HG02981 (cell line): ENCODE results near the gene MPP4.
"Not testable (repeated sequence)": the region's sequence is repeated elsewhere in the genome, so short reads cannot be mapped to it uniquely, and the experiment has no call there.

Experiments used
- ATAC-seq: cut with Tn5 transposase; IDR thresholded peaks from one replicate; pipeline ENCODE4 v1.9.1; 2021; ENCODE audit warnings: mild to moderate bottlenecking, moderate library complexity; ENCODE audit not compliant: unreplicated experiment

MPP4 gene

DNA sequence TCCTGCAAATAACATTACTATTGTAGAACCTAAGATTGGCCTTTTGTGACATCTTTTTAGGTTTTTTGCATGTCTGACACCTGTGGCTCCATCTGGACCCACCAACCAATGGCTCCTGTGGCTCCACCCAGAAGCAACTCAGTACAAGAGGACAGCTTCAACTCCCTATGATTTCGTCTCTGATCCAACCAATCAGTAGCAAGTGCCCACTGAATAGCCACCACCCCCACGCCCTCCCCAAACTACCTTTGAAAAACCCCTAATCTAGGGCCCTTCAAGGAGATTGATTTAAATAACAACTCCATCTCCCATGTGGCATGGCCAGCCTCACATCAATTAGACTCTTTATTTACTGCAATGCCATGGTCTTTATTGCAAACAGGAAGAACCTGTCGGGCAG lies 23.6 kb downstream of the MPP4 start:
- no peak for ATAC-seq

DNA sequence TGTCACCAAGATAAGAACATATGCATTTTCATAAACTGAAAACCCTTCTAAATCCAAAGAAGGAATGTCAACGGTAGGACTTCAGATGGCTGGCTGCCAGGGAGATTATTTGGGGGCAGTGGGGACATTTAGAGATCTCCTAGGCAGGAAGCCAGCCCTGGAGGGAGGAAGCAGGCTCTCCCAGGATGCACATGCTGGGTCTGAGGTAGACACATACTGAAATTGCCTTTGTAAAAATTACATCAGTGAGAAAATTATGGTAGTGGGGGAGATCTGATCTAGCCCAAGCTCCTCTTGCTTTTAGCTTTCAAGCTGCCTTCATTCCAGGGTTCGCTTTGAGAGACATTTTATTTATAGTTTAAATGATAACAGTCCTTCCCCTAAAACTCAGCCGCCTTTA lies 24.1 kb downstream of the MPP4 start:
- ATAC-seq = no peak

DNA sequence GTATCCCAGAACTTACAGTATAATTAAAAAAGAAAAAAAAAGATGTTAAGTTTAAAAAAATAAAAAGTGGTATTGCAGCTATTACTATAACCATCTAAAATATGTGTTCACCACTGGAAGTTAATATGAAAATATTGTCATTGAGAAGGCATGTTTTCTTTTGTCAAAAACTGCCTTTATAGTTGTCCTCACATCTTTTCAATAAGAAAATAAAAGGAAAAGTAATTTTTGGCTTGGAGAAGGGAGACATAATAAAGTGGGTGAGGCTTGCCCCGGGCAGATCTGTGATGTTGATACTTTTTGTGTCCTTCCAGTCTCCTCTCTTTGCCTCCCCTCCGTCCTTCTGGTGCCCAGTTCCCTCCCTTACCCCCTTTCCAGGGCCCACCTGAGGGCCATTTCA lies 24.9 kb downstream of the MPP4 start:
- ATAC-seq = no peak

DNA sequence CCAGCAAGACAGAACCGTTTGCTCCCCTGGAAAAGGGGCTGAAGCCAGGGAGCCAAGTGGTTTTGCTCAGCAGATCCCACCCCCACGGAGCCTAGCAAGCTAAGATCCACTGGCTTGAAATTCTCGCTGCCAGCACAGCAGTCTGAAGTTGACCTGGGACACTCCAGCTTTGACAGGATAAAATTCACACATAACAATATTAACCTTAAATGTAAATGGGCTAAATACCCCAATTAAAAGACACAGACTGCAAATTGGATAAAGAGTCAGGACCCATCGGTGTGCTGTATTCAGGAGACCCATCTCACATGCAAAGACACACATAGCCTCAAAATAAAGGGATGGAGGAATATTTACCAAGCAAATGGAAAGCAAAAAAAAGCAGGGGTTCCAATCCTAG lies 27.2 kb downstream of the MPP4 start:
- not testable (repeated sequence) for ATAC-seq

DNA sequence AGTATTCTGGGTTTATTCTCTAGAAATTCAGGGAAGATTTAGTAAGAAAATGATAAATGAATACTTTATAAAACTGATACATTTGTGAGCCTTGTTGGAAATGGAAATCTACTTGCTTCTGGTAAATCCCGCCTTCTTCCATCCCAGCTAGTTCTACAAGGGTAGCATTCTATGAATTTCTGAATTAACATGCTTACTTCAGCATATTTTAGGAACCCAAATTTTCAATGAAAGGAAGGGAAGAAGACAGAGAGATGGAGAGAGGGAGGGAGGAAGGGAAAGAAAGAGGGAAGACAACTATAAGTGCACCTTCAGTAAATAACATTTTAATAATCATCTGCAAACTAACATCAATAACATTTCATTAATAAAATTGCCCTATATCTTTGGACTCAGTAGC lies 28.6 kb downstream of the MPP4 start:
- no peak for ATAC-seq

DNA sequence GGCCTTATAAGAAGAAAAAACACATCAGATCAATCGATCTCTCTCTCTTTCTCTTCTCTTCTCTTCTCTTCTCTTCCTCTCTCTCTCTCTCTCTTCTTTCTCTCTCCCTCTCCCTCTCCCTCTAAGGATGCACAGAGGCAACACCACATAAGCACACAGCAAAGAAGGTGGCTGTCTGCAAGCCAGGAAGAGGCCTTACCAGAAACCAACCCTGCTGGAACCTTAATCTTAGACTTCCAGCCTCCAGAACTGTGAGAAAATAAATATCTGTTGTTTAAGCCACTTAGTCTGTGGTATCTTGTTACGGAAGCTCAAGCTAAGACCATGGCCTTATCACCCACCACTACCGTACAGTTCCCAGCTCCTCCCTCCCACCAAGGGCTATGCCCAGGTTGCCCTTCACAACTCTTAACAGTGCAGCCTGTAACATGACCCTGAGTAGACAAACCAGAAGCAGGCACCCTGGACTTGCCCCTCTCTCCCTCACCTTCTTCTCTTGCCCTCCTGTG lies 30.0 kb downstream of the MPP4 start:
- ATAC-seq = no peak

DNA sequence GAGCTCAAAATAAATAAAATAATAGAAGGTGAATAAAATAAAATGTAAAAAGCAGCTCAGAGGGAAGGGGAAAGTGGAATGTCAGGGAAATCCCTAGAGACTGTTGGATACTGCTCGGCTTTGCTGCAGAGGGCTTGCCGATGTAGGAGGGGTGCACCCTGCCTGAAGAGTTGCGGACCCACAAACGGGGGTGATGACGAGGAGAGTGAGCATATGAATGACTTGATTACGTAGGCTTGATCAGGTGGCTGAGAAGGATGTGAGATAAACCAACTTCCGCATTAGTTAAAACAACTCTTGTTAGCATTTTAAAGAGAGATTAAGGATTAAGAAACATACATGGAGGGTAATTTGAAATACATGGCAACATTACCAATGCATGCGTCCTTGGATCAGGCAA lies 34.1 kb downstream of the MPP4 start:
- ATAC-seq = no peak

DNA sequence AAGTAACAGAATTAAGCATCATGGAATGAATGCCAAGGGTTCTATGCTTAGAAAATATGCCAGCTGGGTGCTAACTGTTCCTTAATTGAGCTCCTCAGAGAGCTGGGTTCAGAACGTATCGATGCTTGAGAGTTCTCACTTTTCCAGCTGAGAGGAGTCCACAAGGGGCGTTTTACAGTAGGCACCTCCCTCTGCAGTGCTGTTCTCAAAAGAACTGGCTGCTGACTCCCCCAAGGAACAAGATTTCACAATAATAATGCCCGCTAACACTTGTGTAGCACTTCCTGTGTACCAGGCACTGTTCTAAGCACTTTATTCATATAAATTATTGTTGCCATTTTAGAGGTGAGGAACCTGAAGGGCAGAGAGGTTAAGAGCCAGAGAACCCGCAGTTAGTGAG lies 37.1 kb downstream of the MPP4 start:
- ATAC-seq = no peak

DNA sequence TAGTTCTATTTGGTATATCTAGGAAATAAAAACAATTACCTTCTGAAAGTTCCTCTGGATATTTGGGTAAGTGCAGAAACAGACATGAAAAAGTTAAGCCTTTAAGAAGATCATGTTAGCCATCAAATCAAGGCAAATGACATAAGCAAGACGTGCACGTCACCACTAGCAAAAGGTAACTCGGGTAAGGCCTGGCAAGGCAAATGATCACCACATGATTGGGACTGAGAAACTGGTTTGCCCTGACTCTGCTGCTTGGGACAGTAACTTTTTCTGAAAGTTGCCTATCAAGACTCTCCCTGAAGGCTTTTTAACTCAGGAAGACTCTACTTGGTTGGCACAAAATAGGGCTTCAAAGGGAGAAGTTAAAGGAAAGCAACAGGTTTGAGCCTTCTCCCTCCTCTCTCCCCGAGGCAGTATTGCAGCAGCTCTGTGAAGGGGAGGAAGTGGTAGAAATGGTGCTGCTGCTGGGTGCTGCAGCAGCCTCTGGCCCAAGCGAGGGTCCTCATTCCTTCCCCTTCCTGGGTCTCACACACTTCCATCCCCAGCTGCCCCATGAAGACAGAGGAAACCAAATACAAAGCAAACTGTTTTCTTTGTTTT lies 38.0 kb downstream of the MPP4 start:
- ATAC-seq = no peak

DNA sequence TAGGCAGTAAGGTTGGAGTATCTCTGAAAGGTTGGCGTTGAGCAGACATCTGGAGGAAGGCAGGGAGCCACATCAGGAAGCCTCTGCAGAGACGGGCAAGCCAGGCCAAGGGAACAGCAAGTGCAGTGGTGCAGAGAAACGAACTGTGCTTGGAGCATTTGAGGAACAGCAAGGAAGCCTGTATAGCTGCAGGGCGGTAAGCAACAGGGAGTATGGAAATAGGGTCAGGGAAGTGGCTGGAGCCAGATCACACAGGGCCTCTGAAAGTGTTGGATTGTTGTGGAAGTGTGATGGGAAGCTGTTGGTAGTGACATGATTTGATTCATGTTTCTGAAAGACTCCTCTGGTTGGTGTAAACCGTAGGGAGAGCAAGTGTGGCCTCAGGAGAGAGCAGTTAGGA lies 41.7 kb downstream of the MPP4 start:
- ATAC-seq = no peak

DNA sequence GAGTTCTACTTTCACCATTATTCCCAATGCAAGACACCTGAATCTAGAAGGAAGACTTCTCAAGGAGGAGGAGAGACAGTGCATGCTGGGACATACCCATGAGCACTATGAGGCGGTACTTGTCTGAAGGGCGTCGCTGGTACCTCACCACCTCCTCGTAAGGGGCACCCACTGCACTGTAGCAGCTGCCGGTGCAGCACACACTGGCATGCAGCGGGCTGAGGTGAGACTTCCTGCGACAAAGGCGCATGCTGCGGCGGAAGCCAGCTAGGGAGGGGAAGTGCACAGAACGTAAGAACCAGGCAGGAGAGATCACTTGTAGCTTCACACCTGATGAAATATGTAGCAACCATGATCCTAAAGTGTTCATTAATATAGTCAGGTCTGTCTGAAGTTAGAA lies 42.3 kb downstream of the MPP4 start:
- ATAC-seq = no peak

DNA sequence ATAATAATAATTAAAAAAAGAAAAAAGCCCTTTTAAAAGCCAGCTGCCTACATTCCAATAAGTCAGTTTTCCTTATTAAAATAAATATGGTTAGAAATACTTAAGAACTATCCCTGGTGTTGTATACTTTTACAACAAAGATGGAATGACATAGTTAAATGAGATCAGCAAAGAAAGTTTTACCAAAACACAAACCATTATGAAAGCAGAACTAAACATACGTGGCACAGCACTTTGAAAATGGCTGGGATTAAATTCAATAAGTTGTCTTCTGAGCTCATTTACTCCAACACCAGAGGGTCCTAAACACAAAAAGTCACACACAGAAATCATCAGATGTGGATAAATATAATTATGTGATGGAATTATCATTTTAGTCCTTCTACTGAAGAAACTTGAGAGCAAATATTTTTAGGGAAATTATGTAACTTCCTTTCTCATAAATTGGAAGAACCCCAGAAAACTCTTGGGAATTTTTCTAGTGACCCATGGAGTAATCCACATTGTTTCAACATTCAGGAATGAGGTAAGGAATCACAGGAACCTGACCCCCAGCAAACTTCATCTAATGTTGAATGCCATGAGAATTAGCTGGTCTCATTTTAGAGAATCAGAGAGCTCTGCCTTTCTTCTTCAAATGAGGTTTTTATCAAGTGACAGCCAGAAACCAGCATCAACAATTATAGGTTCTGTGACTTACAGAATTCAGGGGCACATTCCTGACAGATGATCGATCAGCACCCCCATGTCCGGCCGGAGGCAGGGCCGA lies 43.6 kb downstream of the MPP4 start:
- ATAC-seq = no peak

DNA sequence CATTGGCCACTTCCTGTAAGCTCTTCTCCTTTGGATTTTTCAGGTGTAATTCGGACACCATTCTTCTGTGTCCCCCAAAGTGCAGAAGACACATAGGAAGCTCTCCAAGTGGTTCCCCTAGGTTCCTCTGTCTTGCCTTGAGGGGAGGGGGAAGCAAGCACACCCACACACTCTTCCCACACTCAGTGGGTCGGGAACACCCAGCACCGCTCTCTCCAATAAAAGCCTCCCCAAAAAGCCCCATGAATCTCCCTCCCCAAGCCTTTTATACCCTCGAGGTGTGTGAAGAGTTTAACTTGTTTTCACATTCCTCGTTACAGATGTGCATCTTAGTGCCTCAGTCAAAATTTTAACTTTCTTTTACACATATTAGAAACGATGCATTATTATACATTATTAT lies 45.2 kb downstream of the MPP4 start:
- no peak for ATAC-seq

DNA sequence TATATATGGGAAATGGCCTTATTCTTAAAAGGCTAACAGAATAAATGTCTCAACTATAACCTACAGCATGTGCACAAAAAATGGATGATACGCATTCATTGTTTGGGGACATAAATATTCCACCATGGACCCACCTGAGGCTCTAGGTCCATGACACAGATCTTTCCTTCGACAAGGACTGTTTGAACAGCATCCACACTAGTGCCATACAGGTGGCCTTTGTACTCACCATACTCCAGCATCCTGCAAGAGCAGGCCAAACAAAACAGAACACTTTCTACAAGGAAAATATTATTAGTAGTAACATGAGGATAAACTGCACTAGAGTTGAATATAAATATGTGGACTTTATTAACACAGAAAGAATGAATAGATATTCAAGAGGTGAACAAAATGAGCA lies 49.0 kb downstream of the MPP4 start:
- no peak for ATAC-seq

DNA sequence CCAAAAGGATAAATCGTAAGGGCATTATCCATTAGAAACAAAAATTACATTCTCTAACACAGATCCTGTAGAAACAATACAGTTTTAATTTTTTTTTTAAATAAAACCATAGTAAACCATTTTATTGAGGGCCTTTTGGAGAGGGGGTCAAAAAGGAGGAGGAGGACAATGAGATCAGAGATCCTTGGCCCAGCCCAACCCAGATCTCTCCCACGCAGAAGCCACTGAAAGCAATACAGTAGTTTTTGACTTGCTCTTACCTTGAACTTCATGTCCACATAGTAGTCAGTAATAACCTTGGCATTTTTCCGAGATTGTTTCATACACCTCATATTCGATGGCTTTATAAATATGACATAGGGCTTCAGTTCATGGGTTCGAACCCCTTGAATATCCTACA lies 51.0 kb downstream of the MPP4 start:
- no peak for ATAC-seq

DNA sequence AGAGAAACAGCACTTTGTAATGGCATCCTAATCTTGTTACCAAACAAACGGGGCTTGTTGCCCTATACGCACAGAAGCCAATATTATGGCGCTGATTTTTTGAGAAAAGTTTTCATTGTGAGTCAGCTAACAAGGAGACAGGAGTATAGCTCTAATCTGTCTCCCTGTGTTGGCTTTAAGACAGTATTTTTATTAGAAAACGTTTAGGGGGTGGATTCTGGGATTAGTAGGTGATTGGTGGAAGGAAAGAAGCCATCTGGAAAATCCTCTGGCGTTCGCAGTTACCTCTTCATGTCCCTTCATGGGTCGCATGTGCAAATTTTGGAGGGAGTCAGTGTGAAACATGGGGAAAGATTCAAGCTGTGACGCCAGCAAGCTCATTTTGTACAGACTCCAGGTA lies 54.4 kb downstream of the MPP4 start:
- ATAC-seq = no peak

DNA sequence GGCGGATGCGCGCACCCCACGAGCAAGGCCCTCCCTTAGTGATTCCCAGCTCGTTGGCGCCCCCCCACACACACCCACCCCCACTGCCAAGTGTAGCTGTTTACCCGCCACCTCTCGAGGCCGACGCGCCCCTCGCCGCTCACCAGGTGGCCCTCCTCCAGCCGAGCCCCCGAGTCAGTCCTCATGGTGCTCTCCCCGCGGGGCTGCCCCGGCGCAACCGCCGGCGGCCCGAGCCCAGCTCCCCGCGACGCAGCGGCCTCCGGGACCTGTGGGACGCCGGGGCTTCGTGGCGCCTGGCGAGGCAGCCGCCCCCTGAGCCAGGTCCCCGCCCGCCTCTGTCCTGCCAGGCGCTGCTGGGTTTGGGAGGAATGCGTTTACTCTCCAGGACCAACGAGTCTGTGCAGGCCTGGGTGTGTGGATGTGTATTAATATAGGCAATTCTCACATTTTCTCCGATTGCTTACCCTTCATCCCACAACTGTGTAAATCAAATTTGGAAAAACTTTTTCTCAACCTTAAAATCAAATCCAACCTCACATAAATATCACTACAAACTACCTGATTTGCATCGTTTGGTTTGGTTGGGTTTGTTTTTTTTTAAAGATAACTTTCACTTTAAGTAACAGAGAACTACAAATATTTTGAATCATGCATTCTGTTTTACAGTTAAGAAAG lies 55.1 kb downstream of the MPP4 start, which contains the start of gene TMEM237:
TSS of gene TMEM237 (minus strand) at position 288 of the 675 bp plus-strand sequence. CDS start at position 185, 103 bp downstream.
- ATAC-seq = peak; percentile 39

DNA sequence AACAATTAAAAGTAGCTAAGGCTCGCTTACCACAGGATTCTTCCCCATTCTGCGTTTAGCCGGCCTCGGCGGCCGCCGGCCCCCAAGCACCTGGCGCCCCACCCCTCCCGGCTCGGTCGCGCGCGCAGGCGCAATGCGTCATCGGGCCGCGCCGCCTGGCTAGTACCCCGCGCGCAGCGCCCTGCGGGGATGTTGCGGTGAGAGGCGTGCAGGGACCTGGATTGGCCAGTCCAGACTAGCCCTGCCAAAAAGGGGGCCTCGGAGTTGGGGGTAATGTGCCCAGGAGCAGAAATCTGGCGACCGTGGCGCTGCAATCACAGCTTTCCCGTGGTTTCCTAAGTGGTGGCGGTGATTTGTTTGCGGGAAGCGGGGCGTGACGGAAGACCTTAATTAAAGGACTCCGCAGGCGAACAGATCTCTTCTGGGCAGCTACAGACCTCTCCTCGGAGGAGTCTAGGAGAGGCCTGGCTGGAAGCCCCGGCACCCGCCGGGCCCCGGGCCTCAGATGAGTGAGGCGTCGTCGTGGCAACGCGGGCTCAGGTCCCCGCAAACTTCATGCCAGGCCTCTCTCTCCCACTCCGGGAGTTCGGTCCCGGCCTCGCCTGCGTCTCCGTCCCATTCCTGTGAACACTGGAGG lies 55.7 kb downstream of the MPP4 start:
- peak; percentile 76 for ATAC-seq

DNA sequence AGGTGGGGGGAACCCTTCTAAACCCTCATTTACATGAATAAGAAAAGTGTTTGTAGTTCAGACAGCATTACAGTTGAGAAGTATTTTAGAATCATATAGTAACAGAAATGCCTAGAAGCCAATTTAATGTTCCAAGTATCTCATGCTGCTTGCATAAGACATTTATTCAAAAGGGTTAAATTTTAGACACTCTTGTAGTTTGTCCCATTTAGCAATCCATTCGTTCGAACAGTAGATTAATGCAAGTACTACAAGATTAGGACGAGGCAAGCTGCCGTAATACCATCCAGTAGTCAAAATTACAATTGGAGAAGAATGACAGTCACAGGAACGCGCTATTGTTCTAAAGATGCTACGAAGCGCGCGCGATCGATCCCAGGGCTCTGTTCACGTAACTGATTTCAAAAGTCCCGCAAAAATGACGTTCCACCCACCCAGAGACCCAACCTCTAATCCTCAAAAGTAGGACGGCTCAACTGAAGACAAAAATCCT lies 56.3 kb downstream of the MPP4 start:
- peak; percentile 47 for ATAC-seq

DNA sequence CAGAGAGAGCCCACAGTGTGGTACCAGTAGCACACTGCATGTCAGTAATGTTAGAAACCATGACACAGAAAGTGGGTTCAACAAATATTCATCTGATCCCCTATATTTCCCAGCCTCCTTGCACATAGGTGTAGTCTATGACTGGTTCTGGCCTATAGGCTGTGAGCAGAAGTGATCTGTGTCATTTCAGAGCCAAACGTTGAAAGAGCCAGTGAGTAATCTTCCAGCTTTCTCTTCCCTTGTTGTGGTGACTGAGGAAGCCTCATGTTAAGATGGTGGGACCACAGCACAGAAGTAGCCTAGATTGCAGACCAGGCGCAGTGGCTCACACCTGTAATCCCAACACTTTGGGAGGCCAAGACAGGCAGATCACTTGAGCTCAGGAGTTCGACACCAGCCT lies 59.2 kb downstream of the MPP4 start:
- ATAC-seq = no peak

DNA sequence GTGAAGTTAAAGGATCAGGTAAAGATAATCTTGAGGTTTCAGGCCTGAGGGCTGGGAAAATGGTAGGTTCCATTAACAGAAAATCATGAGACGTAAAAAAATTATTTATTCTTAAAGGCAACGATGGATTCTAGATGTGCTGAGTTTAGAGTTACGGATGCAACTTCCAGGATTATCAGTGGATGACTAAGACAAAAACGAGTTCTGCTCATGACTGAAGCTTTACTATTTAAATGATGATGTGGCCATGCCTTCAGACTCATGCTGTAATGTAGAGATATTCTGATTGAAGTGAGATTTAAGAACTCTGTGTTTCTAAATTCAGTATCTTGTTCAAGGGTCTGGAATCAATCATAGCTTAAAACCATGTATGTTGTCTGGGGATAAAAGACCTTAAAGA lies 60.1 kb downstream of the MPP4 start:
- ATAC-seq = no peak
